ENCODE results near the gene UCHL5. TPM values are rescaled to one million over a fixed set of nuclear protein-coding genes. Genes with fewer than 3 reads are reported as not detected.

UCHL5 gene
- total RNA-seq, 1 experiment from 2014 or later, result 42.1 TPM

DNA sequence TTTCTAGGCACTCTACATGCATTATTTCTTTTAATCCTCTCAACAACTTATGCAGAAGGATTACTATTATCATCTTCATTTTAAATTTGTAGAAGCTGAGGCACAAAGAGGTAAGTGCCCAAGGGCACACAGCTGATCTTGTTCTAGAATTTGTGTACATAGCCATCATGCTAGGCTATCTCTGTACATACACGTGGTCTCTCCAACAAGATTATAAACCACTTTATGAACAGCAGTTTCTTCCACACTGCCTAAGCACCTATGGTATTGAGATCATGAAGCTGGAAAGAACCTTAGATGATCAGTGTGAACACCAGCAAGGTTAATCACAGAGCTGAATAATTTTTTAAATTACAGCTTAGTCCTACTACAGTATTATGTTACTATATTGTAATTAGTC, 28.9 kb downstream of the UCHL5 start:
- H2AFZ ChIP-seq (ENCODE audit: low read length), result no peak overlapping the region
- H3K36me3 Mint-ChIP-seq (ENCODE audit: insufficient read depth in 1 of 3, low read depth in 3 of 3), result peaks cover 5 to 7% (median 6%) of the 10 kb centered on the region in 3 experiments; a peak in 5 of 7 replicates
- H3K79me2 ChIP-seq (ENCODE audit: insufficient read depth, low read length), result no peaks in the 10 kb centered on the region
- H3K4me1 Mint-ChIP-seq, result no peaks in the 10 kb centered on the region
- no peak overlapping the region for H3K4me3 Mint-ChIP-seq
- no CpG with 5 or more reads among the region's 1 CpG for WGBS (ENCODE audit: extremely low coverage, insufficient read length, low lambda C conversion rate)
- no peak overlapping the region for H3K4me2 ChIP-seq (ENCODE audit: insufficient read depth, insufficient read length, low read length)
- H3K14ac ChIP-seq (ENCODE audit: insufficient read depth, low read length), result no peak overlapping the region
- peak overlapping the region in 1 of 3 experiments; percentile 65; a peak in 1 of 7 replicates for H3K27ac Mint-ChIP-seq
- H2AK5ac ChIP-seq (ENCODE audit: insufficient read length, low read length), result no peak overlapping the region
- no peak overlapping the region for H4K8ac ChIP-seq (replicated peaks; ENCODE audit: insufficient read length, low read depth, low read length)
- no peak overlapping the region for H2BK15ac ChIP-seq (ENCODE audit: low read depth, low read length)
- DNase-seq, result no peak
- no peak overlapping the region for H4K5ac ChIP-seq (ENCODE audit: insufficient read length, low read depth, low read length)
- H3K23ac ChIP-seq (ENCODE audit: insufficient read length, low read depth, low read length), result no peak overlapping the region
- H3K56ac ChIP-seq (ENCODE audit: insufficient read length, low read depth, low read length), result no peak overlapping the region
- TF ChIP-seq, protein P1, sequence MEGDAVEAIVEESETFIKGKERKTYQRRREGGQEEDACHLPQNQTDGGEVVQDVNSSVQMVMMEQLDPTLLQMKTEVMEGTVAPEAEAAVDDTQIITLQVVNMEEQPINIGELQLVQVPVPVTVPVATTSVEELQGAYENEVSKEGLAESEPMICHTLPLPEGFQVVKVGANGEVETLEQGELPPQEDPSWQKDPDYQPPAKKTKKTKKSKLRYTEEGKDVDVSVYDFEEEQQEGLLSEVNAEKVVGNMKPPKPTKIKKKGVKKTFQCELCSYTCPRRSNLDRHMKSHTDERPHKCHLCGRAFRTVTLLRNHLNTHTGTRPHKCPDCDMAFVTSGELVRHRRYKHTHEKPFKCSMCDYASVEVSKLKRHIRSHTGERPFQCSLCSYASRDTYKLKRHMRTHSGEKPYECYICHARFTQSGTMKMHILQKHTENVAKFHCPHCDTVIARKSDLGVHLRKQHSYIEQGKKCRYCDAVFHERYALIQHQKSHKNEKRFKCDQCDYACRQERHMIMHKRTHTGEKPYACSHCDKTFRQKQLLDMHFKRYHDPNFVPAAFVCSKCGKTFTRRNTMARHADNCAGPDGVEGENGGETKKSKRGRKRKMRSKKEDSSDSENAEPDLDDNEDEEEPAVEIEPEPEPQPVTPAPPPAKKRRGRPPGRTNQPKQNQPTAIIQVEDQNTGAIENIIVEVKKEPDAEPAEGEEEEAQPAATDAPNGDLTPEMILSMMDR (conservative IDR thresholded peaks at IDR 0.05), result no peak
- no peak overlapping the region for H2BK5ac ChIP-seq (ENCODE audit: insufficient read length, low read length)
- H3K4me1 ChIP-seq (ENCODE audit: insufficient read depth, low read length), result no peaks in the 10 kb centered on the region
- no peak overlapping the region for H3K9ac ChIP-seq (ENCODE audit: extremely low read depth, insufficient read length, low read length)
- H3K23me2 ChIP-seq (ENCODE audit: insufficient read length, low read depth, low read length, poor library complexity, severe bottlenecking), result no peaks in the 10 kb centered on the region
- H3K9me3 Mint-ChIP-seq, result no peaks in the 10 kb centered on the region
- H3K27me3 ChIP-seq (ENCODE audit: insufficient read depth, low read length), result no peaks in the 10 kb centered on the region
- no peak overlapping the region for H3K27ac ChIP-seq (ENCODE audit: insufficient read length, low read depth, low read length)
- no peak overlapping the region for H2BK20ac ChIP-seq (ENCODE audit: low read depth, low read length, poor library complexity, severe bottlenecking)
- no peaks in the 10 kb centered on the region for H4K20me1 ChIP-seq (ENCODE audit: control insufficient read depth, insufficient read depth, insufficient read length)
- H3K27me3 Mint-ChIP-seq (ENCODE audit: low read depth), result no peaks in the 10 kb centered on the region
- no peak overlapping the region for H3K18ac ChIP-seq (ENCODE audit: insufficient read length, low read depth, low read length)
- no peaks in the 10 kb centered on the region for H3K79me1 ChIP-seq (ENCODE audit: insufficient read depth, low read depth, low read length, poor library complexity, severe bottlenecking)
- H3K9me3 ChIP-seq (ENCODE audit: control insufficient read depth, low read depth, low read length), result no peaks in the 10 kb centered on the region
- H4K91ac ChIP-seq (ENCODE audit: insufficient read length, low read depth, low read length), result no peak overlapping the region
- H3T11ph ChIP-seq (ENCODE audit: low read length), result no peak overlapping the region
- no peak overlapping the region for H2BK12ac ChIP-seq (ENCODE audit: insufficient read length, low read depth, low read length)
- no peak overlapping the region for H2BK120ac ChIP-seq (ENCODE audit: low read depth, low read length, poor library complexity, severe bottlenecking)
- no peak overlapping the region for H3K4ac ChIP-seq (ENCODE audit: low read depth, low read length)

Measured in H9 (cell line).